Fibroblast of upper back skin (primary cell): ENCODE data around the gene PCNA.
A peak's percentile ranks its signal among the peaks of the same experiment; 100 is the strongest.

Experiments used
- DNase-seq: peaks from one replicate; pipeline ENCODE4 v3.0.0-alpha.2; 2013

PCNA gene

GRCh38 chr20:5119435-5120184 lies at the start of gene PCNA:
Gene PCNA (minus strand): TSS chr20:5119958. CDS start chr20:5119798, 160 bp downstream.
- DNase-seq, result peak; percentile 96

- peak; percentile 26 for DNase-seq
Measured at GRCh38 chr20:5168651-5169396, 49.1 kb upstream of the PCNA start.

- DNase-seq, result no peak
Measured at GRCh38 chr20:5164645-5165625, 45.2 kb upstream of the PCNA start.

- DNase-seq, result no peak
Measured at GRCh38 chr20:5161536-5162164, 41.9 kb upstream of the PCNA start.

GRCh38 chr20:5160882-5161281 lies 41.1 kb upstream of the PCNA start:
- DNase-seq, result no peak

GRCh38 chr20:5159928-5160327 lies 40.2 kb upstream of the PCNA start:
- DNase-seq, result no peak

- peak; percentile 16 for DNase-seq
Measured at GRCh38 chr20:5156675-5157448, 37.1 kb upstream of the PCNA start.

GRCh38 chr20:5155404-5155803 lies 35.6 kb upstream of the PCNA start:
- no peak for DNase-seq

GRCh38 chr20:5154543-5154925 lies 34.8 kb upstream of the PCNA start:
- no peak for DNase-seq

- no peak for DNase-seq
Measured at GRCh38 chr20:5153612-5154542, 34.1 kb upstream of the PCNA start.

GRCh38 chr20:5153152-5153467 lies 33.4 kb upstream of the PCNA start:
- no peak for DNase-seq

- peak; percentile 20 for DNase-seq
Measured at GRCh38 chr20:5150226-5151076, 30.7 kb upstream of the PCNA start.

- DNase-seq, result no peak
Measured at GRCh38 chr20:5149892-5150225, 30.1 kb upstream of the PCNA start.

- no peak for DNase-seq
Measured at GRCh38 chr20:5148581-5148980, 28.8 kb upstream of the PCNA start.

GRCh38 chr20:5146871-5147592 lies 27.3 kb upstream of the PCNA start:
- no peak for DNase-seq

- DNase-seq, result no peak
Measured at GRCh38 chr20:5146099-5146668, 26.4 kb upstream of the PCNA start.

GRCh38 chr20:5145365-5146098 lies 25.8 kb upstream of the PCNA start:
- no peak for DNase-seq

GRCh38 chr20:5143851-5144250 lies 24.1 kb upstream of the PCNA start:
- no peak for DNase-seq
